ENCODE data around the gene WFDC10B.
"Not testable (repeated sequence)": the region's sequence is repeated elsewhere in the genome, so short reads cannot be mapped to it uniquely, and the experiment has no call there.

Gene WFDC10B

GRCh38 chr20:45672765-45673164, 32.1 kb downstream of the WFDC10B start:
- Histone ChIP-seq H3K27ac (no peak overlapping the region), H3K4me1 (ENCODE audit: low read depth, poor library complexity, severe bottlenecking) (no peaks in the 10 kb centered on the region), H3K27me3 (ENCODE audit: insufficient read depth, low read depth) (no peaks in the 10 kb centered on the region), H3K4me2 (no peak overlapping the region), H3K36me3 (ENCODE audit: insufficient read depth) (no peaks in the 10 kb centered on the region), H4K20me1 (ENCODE audit: insufficient read depth) (no peaks in the 10 kb centered on the region), H3K9ac (no peak overlapping the region), H2AFZ (ENCODE audit: low read depth) (no peak overlapping the region), H3K79me2 (ENCODE audit: insufficient read depth, low read depth) (no peaks in the 10 kb centered on the region), H3K4me3 (IDR thresholded peaks at IDR 0.05; ENCODE audit: insufficient read depth, low read depth, low read length) (no peak overlapping the region)
- no peak for TF ChIP-seq CTCF (conservative IDR thresholded peaks at IDR 0.05; ENCODE audit: low read depth, low read length)

DNA sequence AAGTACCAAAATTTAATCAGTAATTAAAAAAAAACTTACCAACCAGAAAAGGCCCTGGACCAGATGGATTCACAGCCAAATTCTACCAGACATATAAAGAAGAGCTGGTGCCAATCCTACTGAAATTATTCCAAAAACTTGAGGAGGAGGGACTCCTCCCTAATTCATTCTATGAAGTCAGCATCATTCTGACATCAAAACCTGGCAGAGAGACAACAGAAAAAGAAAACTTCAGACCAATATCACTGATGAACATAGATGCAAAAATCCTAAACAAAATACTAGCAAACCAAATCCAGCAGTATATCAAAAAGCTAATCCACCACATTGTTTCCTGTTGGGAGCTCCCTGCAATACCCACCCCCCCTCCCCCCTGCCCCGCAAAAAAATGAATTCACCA, 34.7 kb downstream of the WFDC10B start, which contains the start of gene WFDC11:
Gene WFDC11, minus strand, starts transcription at position 101 of the 400 bp plus-strand sequence. CDS start 19,639 bp downstream, outside the sequence.
- no peaks in the 10 kb centered on the region for H3K36me3 ChIP-seq (ENCODE audit: insufficient read depth)
- H3K9ac ChIP-seq, result no peak within 1 kb of the TSS
- H3K27ac ChIP-seq, result no peak within 1 kb of the TSS
- no peak within 1 kb of the TSS for H3K4me3 ChIP-seq (IDR thresholded peaks at IDR 0.05; ENCODE audit: insufficient read depth, low read depth, low read length)
- H4K20me1 ChIP-seq (ENCODE audit: insufficient read depth), result no peaks in the 10 kb centered on the region
- H2AFZ ChIP-seq (ENCODE audit: low read depth), result no peak within 1 kb of the TSS
- no peaks in the 10 kb centered on the region for H3K27me3 ChIP-seq (ENCODE audit: insufficient read depth, low read depth)
- no peak for TF ChIP-seq CTCF (conservative IDR thresholded peaks at IDR 0.05; ENCODE audit: low read depth, low read length)
- no peak within 1 kb of the TSS for H3K4me2 ChIP-seq
- H3K79me2 ChIP-seq (ENCODE audit: insufficient read depth, low read depth), result no peaks in the 10 kb centered on the region
- H3K4me1 ChIP-seq (ENCODE audit: low read depth, poor library complexity, severe bottlenecking), result no peaks in the 10 kb centered on the region

DNA sequence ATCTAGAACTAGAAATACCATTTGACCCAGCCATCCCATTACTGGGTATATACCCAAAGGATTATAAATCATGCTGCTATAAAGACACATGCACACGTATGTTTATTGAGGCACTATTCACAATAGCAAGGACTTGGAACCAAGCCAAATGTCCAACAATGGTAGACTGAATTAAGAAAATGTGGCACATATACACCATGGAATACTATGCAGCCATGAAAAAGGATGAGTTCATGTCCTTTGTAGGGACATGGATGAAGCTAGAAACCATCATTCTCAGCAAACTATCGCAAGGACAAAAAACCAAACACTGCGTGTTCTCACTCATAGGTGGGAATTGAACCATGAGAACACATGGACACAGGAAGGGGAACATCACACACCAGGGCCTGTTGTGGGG, 47.8 kb downstream of the WFDC10B start:
- not testable (repeated sequence) for H2AFZ ChIP-seq (ENCODE audit: low read depth); H3K4me1 ChIP-seq (ENCODE audit: low read depth, poor library complexity, severe bottlenecking); H3K9ac ChIP-seq; H3K4me3 ChIP-seq (IDR thresholded peaks at IDR 0.05; ENCODE audit: insufficient read depth, low read depth, low read length); H3K36me3 ChIP-seq (ENCODE audit: insufficient read depth); H3K27ac ChIP-seq; H4K20me1 ChIP-seq (ENCODE audit: insufficient read depth); H3K4me2 ChIP-seq; H3K27me3 ChIP-seq (ENCODE audit: insufficient read depth, low read depth); H3K79me2 ChIP-seq (ENCODE audit: insufficient read depth, low read depth)

- not testable (repeated sequence) for H3K27ac ChIP-seq; H3K79me2 ChIP-seq (ENCODE audit: insufficient read depth, low read depth); H3K4me3 ChIP-seq (IDR thresholded peaks at IDR 0.05; ENCODE audit: insufficient read depth, low read depth, low read length); H2AFZ ChIP-seq (ENCODE audit: low read depth); H3K4me1 ChIP-seq (ENCODE audit: low read depth, poor library complexity, severe bottlenecking); H3K9ac ChIP-seq; H3K4me2 ChIP-seq; H3K36me3 ChIP-seq (ENCODE audit: insufficient read depth); H4K20me1 ChIP-seq (ENCODE audit: insufficient read depth); H3K27me3 ChIP-seq (ENCODE audit: insufficient read depth, low read depth)
Observed at GRCh38 chr20:45651726-45652125, 53.1 kb downstream of the WFDC10B start.

- TF ChIP-seq CTCF (conservative IDR thresholded peaks at IDR 0.05; ENCODE audit: low read depth, low read length), result no peak
- Histone ChIP-seq H2AFZ (ENCODE audit: low read depth) (no peak overlapping the region), H4K20me1 (ENCODE audit: insufficient read depth) (no peaks in the 10 kb centered on the region), H3K36me3 (ENCODE audit: insufficient read depth) (no peaks in the 10 kb centered on the region), H3K4me2 (no peak overlapping the region), H3K27me3 (ENCODE audit: insufficient read depth, low read depth) (no peaks in the 10 kb centered on the region), H3K4me3 (IDR thresholded peaks at IDR 0.05; ENCODE audit: insufficient read depth, low read depth, low read length) (no peak overlapping the region), H3K4me1 (ENCODE audit: low read depth, poor library complexity, severe bottlenecking) (no peaks in the 10 kb centered on the region), H3K79me2 (ENCODE audit: insufficient read depth, low read depth) (no peaks in the 10 kb centered on the region), H3K27ac (no peak overlapping the region), H3K9ac (no peak overlapping the region)
Observed at GRCh38 chr20:45649312-45649863, 55.4 kb downstream of the WFDC10B start.

Data from KMS-11 (cell line).